SK-N-SH (cell line): ENCODE results near the gene LSM5.
"Not testable (repeated sequence)": the region's sequence is repeated elsewhere in the genome, so short reads cannot be mapped to it uniquely, and the experiment has no call there.

Experiments
- CTCF ChIP-seq: fragments of 200-600 bp; sonication (generic); IDR thresholded peaks from 2 replicates; pipeline ENCODE4 v1.6.1; 2017; ENCODE audit warnings: antibody characterized with exemption, mild to moderate bottlenecking, moderate library complexity
- FOXJ3 ChIP-seq: sonication (generic); formaldehyde crosslinking; IDR thresholded peaks from 2 replicates; pipeline ENCODE4 v1.5.1; 2020; ENCODE audit warnings: mild to moderate bottlenecking, missing genetic modification reagents
- FOXM1 ChIP-seq: IDR thresholded peaks from 2 replicates; pipeline ENCODE4 v1.4.0; 2012; ENCODE audit warnings: low read depth, mild to moderate bottlenecking
- JUND ChIP-seq: IDR thresholded peaks from 2 replicates; pipeline ENCODE4 v1.4.0; 2012
- NRF1 ChIP-seq: IDR thresholded peaks from 2 replicates; pipeline ENCODE4 v1.6.1; 2012; ENCODE audit warnings: low read depth, mild to moderate bottlenecking, low read length
- POLR2AphosphoS5 ChIP-seq: IDR thresholded peaks from 2 replicates; pipeline ENCODE4 v1.6.1; 2012; ENCODE audit warnings: low read depth, low read length
- RCOR1 ChIP-seq: fragments of 150-350 bp; IDR thresholded peaks from 2 replicates; pipeline ENCODE4 v1.6.1; 2017; ENCODE audit warnings: antibody characterized with exemption, low read length
- SIN3A ChIP-seq: IDR thresholded peaks from 2 replicates; pipeline ENCODE4 v1.6.1; 2012; ENCODE audit warnings: low read depth, mild to moderate bottlenecking, low read length, moderate library complexity, borderline replicate concordance
- ZBTB33 ChIP-seq: IDR thresholded peaks from 2 replicates; pipeline ENCODE4 v1.4.0; 2012; ENCODE audit warnings: low read depth, borderline replicate concordance
- TF ChIP-seq, protein P1 (sequence below): fragments of 150-350 bp; IDR thresholded peaks from 2 replicates; pipeline ENCODE4 v1.6.1; 2017; ENCODE audit warnings: antibody characterized with exemption, low read length, low read depth, borderline replicate concordance
- TF ChIP-seq, protein P2 (sequence below): IDR thresholded peaks from 2 replicates; pipeline ENCODE4 v1.4.0; 2012; ENCODE audit warnings: low read depth
- TF ChIP-seq, protein P3 (sequence below): IDR thresholded peaks from 2 replicates; pipeline ENCODE4; 2012

GRCh38 chr7:32500216-32500615, 10.0 kb upstream of the LSM5 start:
- TF ChIP-seq POLR2AphosphoS5; NRF1; CTCF; FOXJ3 (CRISPR knock-in tag); ZBTB33; RCOR1; JUND; SIN3A; FOXM1: not testable (repeated sequence)
- TF ChIP-seq, protein P1, sequence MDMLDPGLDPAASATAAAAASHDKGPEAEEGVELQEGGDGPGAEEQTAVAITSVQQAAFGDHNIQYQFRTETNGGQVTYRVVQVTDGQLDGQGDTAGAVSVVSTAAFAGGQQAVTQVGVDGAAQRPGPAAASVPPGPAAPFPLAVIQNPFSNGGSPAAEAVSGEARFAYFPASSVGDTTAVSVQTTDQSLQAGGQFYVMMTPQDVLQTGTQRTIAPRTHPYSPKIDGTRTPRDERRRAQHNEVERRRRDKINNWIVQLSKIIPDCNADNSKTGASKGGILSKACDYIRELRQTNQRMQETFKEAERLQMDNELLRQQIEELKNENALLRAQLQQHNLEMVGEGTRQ = not testable (repeated sequence)
- TF ChIP-seq, protein P2, sequence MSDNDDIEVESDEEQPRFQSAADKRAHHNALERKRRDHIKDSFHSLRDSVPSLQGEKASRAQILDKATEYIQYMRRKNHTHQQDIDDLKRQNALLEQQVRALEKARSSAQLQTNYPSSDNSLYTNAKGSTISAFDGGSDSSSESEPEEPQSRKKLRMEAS = not testable (repeated sequence)
- TF ChIP-seq, protein P3, sequence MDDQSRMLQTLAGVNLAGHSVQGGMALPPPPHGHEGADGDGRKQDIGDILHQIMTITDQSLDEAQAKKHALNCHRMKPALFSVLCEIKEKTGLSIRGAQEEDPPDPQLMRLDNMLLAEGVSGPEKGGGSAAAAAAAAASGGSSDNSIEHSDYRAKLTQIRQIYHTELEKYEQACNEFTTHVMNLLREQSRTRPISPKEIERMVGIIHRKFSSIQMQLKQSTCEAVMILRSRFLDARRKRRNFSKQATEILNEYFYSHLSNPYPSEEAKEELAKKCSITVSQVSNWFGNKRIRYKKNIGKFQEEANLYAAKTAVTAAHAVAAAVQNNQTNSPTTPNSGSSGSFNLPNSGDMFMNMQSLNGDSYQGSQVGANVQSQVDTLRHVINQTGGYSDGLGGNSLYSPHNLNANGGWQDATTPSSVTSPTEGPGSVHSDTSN = not testable (repeated sequence)
